Stimulated activated CD4-positive, alpha-beta T cell treated with anti-CD3 and anti-CD28 coated beads, TNF-alpha, amount 100 ng/mL, for 1 hour (primary cell): ENCODE results near the gene KIF17.

Source experiments
- DNase-seq, 3 donors: peaks; one replicate each; pipeline ENCODE4 v3.0.0-alpha.2; 2020; ENCODE audit warnings: low read depth in 3 of 3, low spot score in 1 of 3

Gene KIF17

DNA sequence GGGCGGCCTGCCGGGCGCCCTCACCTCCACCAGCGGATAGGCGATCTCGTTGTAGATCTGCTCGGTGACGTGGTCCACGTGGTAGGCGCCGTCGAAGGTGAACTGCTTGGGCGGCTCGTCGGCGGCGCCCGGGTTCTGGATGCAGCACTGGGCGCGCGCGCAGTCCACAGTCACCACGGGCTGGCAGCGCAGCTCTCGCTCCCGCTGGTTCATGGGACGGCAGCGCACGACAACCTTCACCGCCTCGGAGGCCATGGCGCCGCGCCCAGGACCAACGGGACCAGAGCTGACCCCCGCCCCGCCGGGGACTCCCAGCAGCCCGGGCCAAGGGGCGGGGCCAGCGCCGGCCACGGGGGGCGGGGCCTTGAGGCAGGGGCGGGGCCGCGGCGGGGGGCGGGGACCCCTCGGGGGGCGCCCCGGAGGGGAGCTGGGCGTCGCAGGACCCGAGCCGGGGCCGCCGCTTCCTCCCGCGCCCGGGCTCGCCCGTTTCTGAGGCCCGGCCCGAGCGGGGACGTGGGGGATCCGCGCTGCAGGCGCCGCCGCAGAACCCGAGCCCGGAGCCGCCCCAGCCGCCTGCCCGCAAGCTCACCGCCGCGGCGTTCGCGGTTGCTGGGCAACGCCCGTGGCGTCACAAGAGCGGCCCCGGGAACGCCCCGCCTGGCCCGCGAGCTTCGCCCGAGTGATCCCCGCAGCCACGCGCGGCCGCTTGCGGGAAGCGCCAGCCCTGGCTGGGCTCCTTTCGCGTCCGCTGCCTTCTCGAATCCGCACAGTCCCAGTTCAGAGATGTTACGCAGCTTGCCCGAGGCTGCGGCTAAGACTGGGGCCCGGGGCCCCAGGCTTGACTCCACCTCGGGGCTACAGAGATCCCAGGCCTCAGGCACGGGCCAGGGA is at the start of gene KIF17:
TSS of gene KIF17 (minus strand) at position 556 of the 891 bp plus-strand sequence. CDS start at position 255, 301 bp downstream.
- peak in 2 of 3 donors; percentile 30 to 44 for DNase-seq

DNA sequence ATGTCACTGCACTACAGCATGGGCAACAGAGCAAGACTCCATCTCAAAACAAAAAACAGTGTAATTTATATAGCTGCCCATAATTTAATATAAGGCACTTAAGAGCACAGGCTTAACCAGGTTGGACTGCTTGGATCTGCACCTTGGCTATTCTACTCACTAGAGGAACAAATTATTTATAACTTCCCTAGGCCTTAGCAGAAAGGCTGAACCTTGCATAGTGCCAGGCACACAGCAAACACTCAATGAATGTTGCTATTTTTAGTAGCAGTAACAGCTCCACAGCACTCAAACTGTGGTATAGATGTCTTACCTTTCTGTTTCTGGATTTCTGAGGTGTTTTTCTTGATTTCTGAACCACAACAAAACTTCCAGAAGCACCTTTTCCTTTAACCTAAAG is 49.5 kb upstream of the KIF17 start:
- DNase-seq: no peak

DNA sequence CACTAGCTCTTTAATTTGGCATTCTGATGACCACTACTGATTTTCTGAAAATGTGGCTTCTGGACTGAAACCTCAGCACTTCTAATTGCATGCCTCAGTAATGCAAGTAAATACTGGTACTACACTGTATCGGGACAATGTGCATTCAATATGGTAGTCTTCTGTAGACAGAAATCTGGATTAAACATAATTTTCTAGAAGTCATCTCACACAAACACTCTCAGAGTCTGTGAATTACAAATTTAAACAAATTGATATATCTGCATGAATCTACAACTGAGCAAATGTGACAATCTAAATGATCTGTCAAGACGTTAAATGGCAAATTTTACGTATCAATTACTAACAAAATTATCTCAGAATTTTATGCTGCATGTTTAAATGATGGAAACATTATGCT is 45.6 kb upstream of the KIF17 start:
- no peak for DNase-seq

DNA sequence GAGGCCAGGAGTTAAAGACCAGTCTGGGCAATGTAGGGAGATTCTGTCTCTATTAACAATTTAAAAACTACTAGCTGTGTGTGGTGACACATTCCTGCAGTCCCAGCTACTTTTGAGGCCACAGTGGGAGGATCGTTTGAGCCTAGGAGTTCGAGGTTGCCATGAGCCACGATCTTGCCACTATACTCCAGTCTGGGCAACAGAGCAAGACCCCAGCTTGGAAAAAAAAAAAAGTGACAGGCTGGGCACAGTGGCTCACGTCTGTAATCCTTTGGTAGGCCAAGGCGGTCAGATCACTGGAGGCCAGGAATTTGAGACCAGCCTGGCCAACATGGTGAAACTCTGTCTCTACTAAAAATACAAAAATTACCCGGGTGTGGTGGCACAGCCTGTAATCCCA is 42.5 kb upstream of the KIF17 start:
- no peak for DNase-seq

DNA sequence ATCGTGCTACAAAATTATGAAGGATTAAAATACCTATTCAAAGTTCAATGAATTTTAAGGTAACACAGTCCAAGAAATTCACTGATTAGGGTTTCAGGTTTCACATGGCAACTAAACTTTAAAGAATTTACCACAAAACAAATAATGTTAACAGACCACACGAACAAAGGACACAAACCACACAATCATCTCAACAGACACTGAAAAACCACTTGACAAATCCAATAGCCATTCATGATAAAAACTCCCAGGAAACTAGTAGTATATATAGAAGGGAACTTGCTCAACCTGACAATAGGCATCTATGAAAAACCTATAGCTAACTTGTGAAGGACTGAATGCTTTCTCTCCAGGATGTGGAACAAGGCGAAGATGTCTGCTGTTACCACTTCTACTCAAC is 35.8 kb upstream of the KIF17 start:
- DNase-seq: no peak

DNA sequence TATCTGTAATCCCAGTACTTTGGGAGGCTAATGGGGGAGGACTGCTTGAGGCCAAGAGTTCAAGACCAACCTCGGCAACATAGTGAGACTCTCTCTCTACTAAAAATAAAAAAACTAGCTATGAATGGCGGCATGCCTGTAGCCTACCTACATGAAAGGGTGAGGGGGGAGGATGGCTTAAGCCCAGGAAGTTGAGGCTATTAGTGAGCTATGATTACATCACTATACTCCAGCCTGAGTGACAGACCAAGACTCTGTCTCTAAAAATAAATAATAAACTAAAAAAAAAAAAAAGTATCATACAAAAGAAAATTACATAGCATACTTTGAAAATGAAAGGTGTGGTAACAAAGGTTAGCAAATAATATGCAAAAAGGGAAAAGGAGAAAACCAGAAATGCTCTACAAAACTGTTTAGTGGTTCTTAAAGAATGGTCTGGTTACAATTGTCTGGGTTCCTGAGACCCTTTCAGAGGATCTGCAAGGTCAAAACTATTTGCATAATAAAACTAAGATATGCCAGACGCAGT is 33.7 kb upstream of the KIF17 start:
- DNase-seq: no peak

DNA sequence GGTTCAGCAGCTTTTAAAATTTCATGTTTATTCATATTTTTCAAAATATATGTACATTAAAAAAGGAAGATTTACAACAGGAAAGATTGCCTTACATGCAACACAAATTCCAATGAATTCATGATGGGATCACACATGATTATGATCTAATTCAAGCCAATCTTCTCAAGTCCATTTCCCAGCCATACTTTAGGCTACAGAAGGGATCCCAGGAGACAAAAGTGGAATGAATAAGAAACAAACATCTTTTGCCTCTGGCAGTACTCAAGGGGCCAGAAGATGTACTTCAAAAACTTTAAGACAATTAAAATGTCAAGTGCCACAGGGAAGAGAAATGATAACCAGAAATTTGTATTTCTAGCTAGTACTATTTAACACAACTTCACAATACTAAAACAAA is 24.9 kb upstream of the KIF17 start:
- DNase-seq: no peak

DNA sequence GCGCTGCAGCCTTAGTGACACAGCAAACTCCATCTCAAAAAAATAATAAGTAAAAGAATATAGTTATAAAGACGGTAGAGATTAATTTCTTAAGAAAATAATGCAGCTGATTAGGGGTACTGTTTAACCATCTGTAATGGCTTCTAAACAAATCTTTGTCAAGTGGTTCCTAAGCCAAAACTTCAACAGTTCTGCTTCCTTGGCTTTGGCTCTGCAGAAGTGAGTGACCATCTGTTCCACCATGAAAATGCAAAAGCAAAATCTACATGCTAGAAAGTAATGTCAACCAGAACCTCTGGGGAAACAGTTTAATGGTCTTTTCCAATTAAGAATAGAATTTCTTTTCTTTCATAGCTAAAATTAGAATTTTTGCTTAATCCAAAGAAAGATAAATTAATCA is 23.0 kb upstream of the KIF17 start:
- DNase-seq: no peak

DNA sequence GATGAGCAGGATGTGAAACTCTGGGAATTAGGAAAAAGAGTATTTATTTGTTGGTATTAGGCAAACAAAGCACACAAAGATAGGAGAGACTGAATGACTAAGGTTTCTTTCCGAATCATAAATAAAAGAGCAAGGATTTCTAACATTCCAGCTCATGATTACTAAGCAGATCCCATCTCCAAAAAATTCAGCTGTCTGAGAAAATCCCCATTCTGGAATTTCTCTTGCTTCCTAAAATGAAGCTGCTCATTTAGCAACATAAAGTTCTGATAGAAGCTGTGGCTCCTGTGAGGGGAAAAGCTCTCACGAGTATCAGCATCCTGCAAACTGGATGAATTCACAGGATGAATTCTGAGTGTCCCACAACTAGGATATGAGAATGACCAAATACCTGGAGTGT is 21.4 kb upstream of the KIF17 start:
- DNase-seq: no peak

DNA sequence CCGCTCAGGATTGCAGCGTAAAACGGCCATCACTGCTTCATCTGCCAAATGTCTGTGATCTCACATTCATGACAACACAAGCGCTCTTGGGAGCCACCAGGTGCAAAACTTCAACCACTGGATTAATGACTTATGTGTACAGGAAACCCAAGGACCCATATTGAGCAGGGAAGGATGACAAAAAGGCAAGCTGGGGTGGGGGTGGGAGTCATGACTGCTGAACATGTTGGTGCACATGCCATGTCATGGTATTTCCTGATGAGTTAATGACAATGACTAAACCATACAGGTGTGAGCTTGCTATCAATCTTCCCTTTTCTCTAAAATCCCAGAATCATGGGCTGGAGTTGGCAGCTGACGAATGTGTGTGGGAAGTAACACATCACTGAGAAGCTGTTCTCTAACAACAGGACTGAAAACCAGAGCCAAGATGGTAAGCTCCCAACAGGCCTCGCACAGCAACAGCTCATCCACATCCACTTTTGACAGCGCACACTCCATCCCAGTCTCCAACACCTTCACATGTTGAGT is 17.8 kb upstream of the KIF17 start:
- no peak for DNase-seq

DNA sequence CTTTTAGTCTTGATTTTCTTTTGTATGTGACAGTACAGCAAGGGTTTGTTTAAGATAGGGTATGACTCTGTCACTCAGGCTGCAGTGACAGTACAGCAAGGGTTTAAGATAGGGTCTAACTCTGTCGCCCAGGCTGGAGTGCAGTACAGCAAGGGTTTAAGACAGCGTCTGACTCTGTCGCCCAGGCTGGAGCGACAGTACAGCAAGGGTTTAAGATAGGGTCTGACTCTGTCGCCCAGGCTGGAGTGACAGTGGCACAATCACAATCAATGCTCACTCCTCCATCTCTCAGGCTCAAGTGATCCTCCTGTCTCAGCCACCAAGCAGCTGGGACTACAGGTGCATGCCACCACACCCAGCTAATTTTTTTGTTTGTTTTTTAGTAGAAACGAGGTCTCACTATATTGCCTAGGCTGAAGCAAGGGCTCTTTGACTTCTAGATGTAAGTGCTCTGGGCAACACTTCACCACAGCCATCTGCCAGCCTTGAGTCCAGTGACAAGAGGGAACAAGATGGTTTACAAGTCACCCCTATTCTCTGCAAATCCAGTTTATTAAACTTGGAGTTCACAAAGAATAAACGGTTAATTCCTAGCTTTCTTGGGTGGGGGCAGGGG is 15.7 kb upstream of the KIF17 start:
- DNase-seq: no peak

DNA sequence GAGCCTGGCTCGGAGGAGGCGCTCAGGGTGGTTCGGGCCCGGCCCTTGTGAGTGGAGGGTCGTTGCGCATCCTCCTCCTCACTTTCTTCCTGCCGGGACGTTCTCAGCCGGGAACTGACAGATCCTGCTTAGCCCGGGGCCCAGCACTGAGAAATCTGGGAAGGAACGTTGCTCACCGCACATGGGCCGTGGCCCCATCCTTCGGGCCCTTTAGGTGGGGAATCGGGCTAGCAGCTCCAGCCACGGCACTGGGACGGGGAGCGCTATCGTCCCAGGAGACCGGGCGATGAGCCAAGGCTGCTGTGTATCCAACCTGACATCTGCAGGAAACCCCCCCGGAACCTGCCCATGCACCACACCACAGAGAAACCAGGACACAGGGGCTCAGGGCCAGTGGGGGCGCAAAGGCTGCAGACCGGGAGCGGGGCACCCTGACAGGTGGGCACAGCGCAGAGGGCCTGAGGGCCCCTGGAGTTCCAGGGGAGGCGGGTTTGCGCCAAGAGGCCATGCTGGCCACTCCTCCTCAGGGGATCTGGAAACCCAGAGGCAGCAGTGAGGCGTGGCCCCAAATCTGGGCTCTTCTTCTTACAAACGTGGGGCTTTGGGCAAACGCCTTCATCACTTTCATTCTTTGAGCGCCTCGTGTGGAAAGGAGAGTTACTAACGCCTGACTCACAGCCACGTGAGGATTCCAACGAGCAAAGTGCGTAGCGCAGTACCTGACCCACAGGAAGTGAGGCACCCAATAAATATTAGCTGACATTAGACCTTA is 15.0 kb upstream of the KIF17 start, which contains the start of gene SH2D5:
TSS of gene SH2D5 (minus strand) at position 116 of the 772 bp plus-strand sequence. CDS start 4,659 bp downstream, outside the sequence.
- DNase-seq: peak in 2 of 3 donors; percentile 45 to 51

DNA sequence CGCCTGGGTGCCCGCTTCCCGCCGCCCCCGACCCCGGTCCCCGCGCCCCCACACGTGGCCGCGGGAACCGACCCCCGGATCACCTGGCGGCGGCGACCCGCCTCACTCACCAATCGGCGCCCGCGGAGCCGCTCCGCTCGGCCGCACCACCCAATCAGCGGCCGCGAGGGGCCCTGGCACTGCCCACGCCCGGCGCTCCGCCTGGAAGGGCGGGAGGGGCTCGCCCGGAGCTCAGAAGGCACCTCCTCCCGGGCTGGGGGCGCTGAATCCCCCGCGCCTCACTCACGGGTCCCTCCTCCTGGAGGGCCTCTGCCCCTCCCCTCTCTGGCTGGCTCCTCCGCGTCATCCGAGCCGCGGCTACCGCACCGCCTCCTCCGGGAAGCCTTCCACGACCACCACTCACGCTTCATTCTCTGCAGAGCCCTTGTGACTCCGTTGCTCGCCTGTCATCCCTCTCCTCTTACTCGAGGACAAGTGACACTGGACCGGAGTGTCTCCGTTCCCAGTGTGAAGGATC is 14.3 kb upstream of the KIF17 start:
- peak in 1 of 3 donors; percentile 48 for DNase-seq

DNA sequence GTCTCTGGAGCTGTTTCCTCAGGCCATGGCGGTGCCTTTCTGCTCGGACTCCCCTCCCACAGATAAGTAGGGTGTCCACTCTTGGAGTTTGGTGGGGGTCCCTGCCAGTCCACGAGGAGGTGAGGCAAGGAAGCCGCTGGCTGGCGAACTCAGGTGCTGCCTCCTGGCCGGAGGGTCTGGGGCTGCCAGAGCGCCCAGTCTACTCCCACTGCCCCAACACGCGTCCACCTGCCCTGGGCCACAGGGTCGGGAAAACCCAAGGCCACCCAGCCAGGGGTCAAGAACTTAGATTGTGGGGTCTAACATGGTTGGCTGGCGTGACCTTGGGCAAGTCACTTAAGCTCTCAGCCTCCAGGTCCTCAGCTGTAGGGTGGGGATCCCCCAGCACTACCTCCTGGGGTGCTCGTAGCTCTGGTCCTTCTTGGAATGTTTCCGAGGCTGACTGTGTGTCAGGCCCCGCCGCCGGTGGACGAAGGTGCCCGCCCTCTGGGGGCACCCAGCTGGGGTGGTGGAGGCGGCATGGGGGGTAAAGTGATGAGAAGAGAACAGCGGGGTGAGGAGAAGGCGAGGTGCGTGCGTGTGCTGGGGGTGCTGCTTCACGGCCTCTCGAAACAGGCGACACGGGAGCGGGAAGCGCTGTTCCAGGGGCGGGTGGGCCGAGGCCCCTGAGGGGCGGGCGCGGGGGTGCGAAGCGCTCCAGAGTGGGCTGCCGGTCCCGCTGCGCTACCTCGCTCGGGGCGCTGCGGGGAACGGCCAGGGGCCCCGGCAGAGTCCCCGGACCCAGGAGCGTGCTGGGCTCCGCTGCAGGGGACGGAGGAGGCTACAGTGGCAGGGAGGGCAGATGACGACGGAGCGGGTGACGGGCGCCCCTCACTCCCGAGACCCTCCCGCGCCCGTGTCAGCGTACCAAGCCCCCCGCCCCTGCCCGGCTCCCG is 13.5 kb upstream of the KIF17 start:
- DNase-seq: no peak

DNA sequence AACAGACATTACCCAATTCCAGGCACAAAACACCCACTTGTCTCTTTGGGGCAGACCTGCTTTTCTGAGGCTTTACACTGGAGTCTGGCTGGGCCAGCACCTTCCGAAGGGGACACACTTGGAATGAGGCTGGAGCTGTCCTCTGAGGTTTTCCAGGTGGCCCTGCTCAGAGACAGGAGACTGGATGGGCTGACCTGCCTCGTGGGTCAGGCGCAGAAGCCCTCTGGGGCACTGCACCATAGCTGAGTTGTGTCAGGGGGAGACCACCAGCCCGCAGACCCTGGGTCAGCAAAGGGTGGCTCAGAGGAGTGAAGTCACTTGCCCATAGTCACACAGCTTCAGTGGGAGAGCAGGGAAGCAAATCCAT is 12.9 kb upstream of the KIF17 start:
- no peak for DNase-seq

DNA sequence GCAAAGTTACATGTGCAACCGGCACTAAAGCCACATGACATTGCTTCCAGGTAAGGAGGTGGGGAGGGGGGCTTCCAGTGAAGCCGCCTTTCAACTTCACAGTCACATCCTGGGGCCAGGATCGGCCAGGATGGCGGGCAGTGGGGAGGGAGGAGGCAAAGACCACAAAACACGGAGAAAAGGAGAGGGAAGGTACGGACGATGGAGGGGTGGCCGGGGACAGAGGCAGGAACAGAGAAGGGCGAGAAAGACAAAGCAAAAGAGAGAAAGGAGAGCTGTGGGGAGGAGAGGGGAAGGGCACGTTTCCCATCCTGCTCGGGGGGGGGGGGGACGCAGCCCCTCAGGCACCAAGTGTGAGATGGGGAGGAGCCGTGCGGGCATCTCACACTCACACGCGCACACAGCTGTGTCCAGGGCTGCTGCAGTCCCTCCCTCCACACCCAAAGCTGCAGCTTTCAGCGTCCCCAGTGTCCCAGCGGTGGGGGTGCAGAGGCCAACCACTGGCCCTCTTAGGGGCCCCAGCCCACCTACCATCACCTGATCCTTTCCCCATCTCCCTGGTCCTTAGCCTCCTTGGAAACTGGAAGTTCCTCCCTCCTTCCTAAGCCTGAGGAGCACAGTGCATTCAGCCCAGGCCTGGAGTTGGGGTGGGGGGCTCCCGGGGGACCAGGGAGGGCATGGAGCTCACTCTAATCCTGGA is 12.3 kb upstream of the KIF17 start:
- no peak for DNase-seq

DNA sequence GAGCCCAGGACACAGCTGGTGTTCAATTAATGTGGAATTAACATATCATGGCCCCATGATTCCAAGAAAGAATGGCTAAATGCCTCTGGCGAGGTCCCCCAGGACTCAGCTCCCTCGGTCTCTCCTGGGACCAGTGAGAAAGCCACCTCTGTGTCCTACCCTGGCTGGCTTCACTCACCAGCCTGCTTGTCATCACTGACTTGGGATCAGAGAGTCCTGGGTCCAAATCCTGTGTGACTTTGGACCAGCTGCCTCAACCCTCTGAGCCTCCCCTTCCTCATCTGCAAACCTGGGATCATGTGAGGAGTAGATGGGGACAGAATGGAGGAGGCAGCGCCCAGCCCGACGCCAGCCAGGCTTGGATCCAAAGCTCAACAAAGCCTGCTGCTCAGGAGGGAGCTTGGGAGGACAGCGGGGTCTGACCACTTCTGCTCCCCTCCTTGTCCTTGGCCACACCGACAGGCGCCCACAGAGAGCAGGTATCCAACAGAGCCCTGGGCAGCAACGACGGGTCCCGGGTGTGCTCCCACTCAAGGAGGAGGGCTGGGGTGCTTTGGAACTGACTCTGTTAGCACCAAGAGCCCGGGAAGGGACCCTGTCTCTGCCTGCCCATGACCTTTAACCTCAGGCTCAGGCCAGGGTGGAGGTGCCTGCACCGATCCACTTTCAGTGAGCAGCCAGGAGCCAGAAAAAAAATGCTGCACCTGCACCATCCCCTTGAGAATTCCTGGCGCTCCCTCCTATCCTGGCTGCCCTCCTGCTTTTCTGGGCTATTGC is 11.5 kb upstream of the KIF17 start:
- no peak for DNase-seq

DNA sequence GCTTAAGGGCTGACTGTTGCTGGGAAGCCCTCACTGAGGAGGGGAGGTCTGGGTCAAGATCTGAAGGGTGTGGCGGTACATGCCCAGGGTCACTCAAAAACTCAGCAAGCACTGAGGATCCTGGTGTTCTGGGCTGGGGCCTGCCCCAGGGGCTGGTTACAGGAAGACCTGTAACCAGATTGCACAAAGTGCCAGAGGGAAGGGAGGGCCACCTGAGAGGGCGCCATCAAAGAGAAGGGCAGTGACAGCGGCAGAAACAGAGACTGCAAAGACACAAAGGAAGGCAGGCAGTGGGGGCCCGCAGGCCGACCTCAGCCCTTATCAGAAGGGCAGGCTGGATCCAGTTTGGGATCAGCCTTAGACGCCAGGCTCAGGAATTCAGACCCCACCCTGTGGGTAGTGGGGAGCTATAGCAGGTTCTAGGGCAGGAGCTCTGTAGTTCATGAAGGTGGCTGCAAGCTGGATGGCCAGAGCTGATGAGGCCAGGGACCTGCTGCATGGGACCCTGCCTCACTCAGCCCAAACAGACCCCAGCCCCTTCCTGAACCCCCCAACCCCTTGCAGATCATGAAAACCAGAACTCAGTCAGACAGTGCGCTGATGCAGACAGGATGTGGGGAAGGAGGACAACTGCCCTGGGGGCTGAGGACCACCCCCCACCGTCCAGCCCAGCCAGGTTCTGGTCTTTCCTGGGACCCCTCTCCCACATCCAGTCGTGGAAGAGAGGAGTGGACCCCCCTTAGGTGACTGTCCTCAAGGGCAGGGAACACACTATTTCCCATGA is 10.8 kb upstream of the KIF17 start:
- no peak for DNase-seq
